ENCODE measurements around the gene MORN5.

MORN5 gene

GRCh38 chr9:122214507-122214906 is 54.8 kb downstream of the MORN5 start:
- TF ChIP-seq CTCF (IDR thresholded peaks at IDR 0.05; ENCODE audit: low read depth, low read length) = no peak
- DNase-seq (ENCODE audit: low read depth, low spot score) = no peak
- H3K4me3 ChIP-seq (ENCODE audit: low read depth, low read length) = no peak overlapping the region
- in situ Hi-C loops (cut with HindIII; ENCODE audit: low sequenced_read_pairs) = no loop called here

GRCh38 chr9:122215663-122216062 is 56.0 kb downstream of the MORN5 start:
- no peak overlapping the region for H3K4me3 ChIP-seq (ENCODE audit: low read depth, low read length)
- in situ Hi-C loops (cut with HindIII; ENCODE audit: low sequenced_read_pairs) = no loop called here
- no peak for DNase-seq (ENCODE audit: low read depth, low spot score)
- TF ChIP-seq CTCF (IDR thresholded peaks at IDR 0.05; ENCODE audit: low read depth, low read length) = no peak

DNA sequence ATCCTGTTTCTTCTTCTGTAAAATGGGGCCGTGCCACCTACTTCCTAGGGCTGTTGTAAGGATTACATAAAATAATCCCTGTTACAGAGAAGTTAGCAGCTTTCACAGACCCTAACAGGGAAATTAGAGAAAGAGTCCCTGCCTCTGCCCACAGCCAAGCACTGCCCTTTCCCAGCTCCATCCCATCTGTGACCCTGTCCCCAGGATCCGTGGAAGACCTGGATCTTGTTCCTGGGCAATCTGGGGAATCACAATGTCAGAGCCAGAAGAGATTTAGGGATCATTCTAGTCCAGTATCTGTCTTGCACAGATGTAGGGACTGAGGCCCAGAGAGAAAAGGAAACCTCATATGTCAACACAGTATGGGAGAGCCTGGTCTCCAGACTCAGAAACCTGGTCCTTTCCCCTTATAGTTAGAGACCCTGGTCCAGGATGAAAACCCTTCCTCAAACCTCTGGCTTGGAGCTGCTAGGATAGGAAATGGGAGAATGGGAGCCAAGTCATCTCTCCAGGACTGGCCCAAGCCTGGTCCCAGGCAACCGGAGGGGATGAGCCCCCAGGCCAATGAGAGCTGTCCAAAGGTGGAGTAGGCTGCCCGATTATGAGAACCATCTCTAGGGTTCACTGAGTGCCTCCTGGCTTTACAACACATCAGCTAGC is 56.6 kb downstream of the MORN5 start:
- TF ChIP-seq CTCF (IDR thresholded peaks at IDR 0.05; ENCODE audit: low read depth, low read length) = no peak
- no peak for DNase-seq (ENCODE audit: low read depth, low spot score)
- H3K4me3 ChIP-seq (ENCODE audit: low read depth, low read length) = no peak overlapping the region
- in situ Hi-C loops (cut with HindIII; ENCODE audit: low sequenced_read_pairs) = no loop called here

GRCh38 chr9:122216798-122217418 is 57.2 kb downstream of the MORN5 start:
- DNase-seq (ENCODE audit: low read depth, low spot score) = no peak
- H3K4me3 ChIP-seq (ENCODE audit: low read depth, low read length) = no peak overlapping the region
- TF ChIP-seq CTCF (IDR thresholded peaks at IDR 0.05; ENCODE audit: low read depth, low read length) = no peak
- in situ Hi-C loops (cut with HindIII; ENCODE audit: low sequenced_read_pairs) = no loop called here

GRCh38 chr9:122217640-122218039 is 57.9 kb downstream of the MORN5 start:
- no peak overlapping the region for H3K4me3 ChIP-seq (ENCODE audit: low read depth, low read length)
- in situ Hi-C loops (cut with HindIII; ENCODE audit: low sequenced_read_pairs) = no loop called here
- DNase-seq (ENCODE audit: low read depth, low spot score) = no peak
- no peak for TF ChIP-seq CTCF (IDR thresholded peaks at IDR 0.05; ENCODE audit: low read depth, low read length)

DNA sequence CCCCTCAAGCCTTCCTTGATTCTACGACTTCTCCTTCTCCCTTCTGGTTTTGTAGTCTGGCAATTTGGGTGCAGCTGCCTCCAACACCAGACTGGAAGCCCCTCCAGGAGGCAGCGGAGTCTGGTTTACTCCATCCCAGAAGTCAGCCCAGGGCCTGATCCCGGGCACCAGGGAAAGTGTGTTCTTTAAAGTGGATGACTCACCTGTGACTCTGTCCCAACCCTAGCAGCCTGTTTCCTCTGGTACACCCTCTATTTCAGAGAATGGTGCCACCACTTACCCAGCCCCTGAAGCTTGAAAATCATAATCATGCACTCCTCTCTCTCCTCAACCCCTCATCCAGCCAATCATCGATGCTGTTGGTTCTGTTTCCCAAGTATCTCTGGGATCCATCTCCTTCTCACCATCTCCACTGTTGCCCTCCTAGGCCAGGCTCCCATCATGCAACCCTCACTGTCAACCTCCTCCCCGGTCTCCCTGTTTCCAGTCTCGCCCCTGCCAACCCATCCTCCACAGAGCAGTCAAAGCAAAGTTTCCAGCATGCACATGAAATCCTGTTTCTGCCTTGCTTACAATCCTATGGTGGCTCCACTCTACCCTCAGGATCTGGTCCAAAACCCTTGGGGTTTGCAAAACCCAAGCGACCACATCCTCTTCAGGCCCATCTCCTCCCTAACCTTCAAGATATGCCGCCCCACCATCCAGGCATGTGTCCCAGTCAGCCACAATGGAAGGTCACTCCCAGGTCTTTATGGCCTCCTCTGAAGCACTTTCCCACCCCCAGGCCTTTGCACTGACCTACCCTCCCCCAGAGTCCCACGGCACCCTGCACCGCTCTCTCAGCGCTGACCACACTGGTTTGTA is 58.6 kb downstream of the MORN5 start:
- no peak for DNase-seq (ENCODE audit: low read depth, low spot score)
- no peak for TF ChIP-seq CTCF (IDR thresholded peaks at IDR 0.05; ENCODE audit: low read depth, low read length)
- H3K4me3 ChIP-seq (ENCODE audit: low read depth, low read length) = no peak overlapping the region
- in situ Hi-C loops (cut with HindIII; ENCODE audit: low sequenced_read_pairs) = no loop called here
